ENCODE data around the gene IGF2R. TPM values are rescaled to one million over a fixed set of nuclear protein-coding genes. Genes with fewer than 3 reads are reported as not detected.

IGF2R gene
- total RNA-seq, 4 donors from 2014 or later: 48.8 to 106 (median 92.3) TPM

GRCh38 chr6:160043784-160044183 lies 74.9 kb downstream of the IGF2R start:
- H3K36me3 ChIP-seq: peaks cover 0 to 67% (median 21%) of the 10 kb centered on the region in 4 donors
- H3K4me1 ChIP-seq: no peaks in the 10 kb centered on the region
- H3K27ac ChIP-seq: no peak overlapping the region
- in situ Hi-C loops (cut with MboI; ENCODE audit: low pct_ligation_motif_present in 1 of 4, low pct_unique_long_range_greater_than_20kb in 1 of 4, low sequenced_read_pairs in 3 of 4): no loop called here
- TF ChIP-seq POLR2AphosphoS5 (IDR thresholded peaks at IDR 0.05) (no peak), CTCF (IDR thresholded peaks at IDR 0.05) (no peak)
- H3K27me3 ChIP-seq: no peaks in the 10 kb centered on the region
- intact Hi-C loops (cut with DNase I; ENCODE audit: low total_unique reads): no loop called here
- no peak overlapping the region for H3K4me3 ChIP-seq
- 93% methylated on average over 3 to 4 of the region's 4 CpGs for WGBS, 2 donors (ENCODE audit: low coverage in 1 of 2)
- DNase-seq: no peak
- no peaks in the 10 kb centered on the region for H3K9me3 ChIP-seq

GRCh38 chr6:160044687-160045086 lies 75.8 kb downstream of the IGF2R start:
- H3K27ac ChIP-seq: no peak overlapping the region
- H3K4me3 ChIP-seq: no peak overlapping the region
- 89 to 94% methylated on average over 5 of the region's 5 CpGs for WGBS, 2 donors (ENCODE audit: low coverage in 1 of 2)
- H3K9me3 ChIP-seq: no peaks in the 10 kb centered on the region
- H3K36me3 ChIP-seq: peaks cover 0 to 76% (median 22%) of the 10 kb centered on the region in 4 donors
- DNase-seq: no peak
- H3K27me3 ChIP-seq: no peaks in the 10 kb centered on the region
- intact Hi-C loops (cut with DNase I; ENCODE audit: low total_unique reads): no loop called here
- no peaks in the 10 kb centered on the region for H3K4me1 ChIP-seq
- in situ Hi-C loops (cut with MboI; ENCODE audit: low pct_ligation_motif_present in 1 of 4, low pct_unique_long_range_greater_than_20kb in 1 of 4, low sequenced_read_pairs in 3 of 4): no loop called here
- TF ChIP-seq POLR2A (IDR thresholded peaks at IDR 0.05) (no peak), POLR2AphosphoS5 (IDR thresholded peaks at IDR 0.05) (no peak), EP300 (IDR thresholded peaks at IDR 0.05; ENCODE audit: low read depth) (no peak), CTCF (IDR thresholded peaks at IDR 0.05) (no peak)

- Histone ChIP-seq H3K4me3 (no peak overlapping the region), H3K4me1 (no peaks in the 10 kb centered on the region), H3K9me3 (no peaks in the 10 kb centered on the region), H3K27me3 (no peaks in the 10 kb centered on the region), H3K36me3 (peaks cover 0 to 86% (median 31%) of the 10 kb centered on the region in 4 donors), H3K27ac (no peak overlapping the region)
- TF ChIP-seq POLR2AphosphoS5 (IDR thresholded peaks at IDR 0.05) (no peak), POLR2A (IDR thresholded peaks at IDR 0.05) (no peak), CTCF (IDR thresholded peaks at IDR 0.05) (no peak), EP300 (IDR thresholded peaks at IDR 0.05; ENCODE audit: low read depth) (no peak)
- intact Hi-C loops (cut with DNase I; ENCODE audit: low total_unique reads): no loop called here
- in situ Hi-C loops (cut with MboI; ENCODE audit: low pct_ligation_motif_present in 1 of 4, low pct_unique_long_range_greater_than_20kb in 1 of 4, low sequenced_read_pairs in 3 of 4): no loop called here
- no peak for DNase-seq
- 90% methylated on average over 6 of the region's 6 CpGs; no CpG with 5 or more reads in 1 of the 2 donors for WGBS, 2 donors (ENCODE audit: low coverage in 1 of 2)
Observed at GRCh38 chr6:160048471-160048870, 79.6 kb downstream of the IGF2R start.

GRCh38 chr6:160049346-160049745 lies 80.5 kb downstream of the IGF2R start:
- peaks cover 0 to 77% (median 31%) of the 10 kb centered on the region in 4 donors for H3K36me3 ChIP-seq
- DNase-seq: no peak
- no peak overlapping the region for H3K27ac ChIP-seq
- H3K4me1 ChIP-seq: no peaks in the 10 kb centered on the region
- H3K27me3 ChIP-seq: no peaks in the 10 kb centered on the region
- intact Hi-C loops (cut with DNase I; ENCODE audit: low total_unique reads): no loop called here
- in situ Hi-C loops (cut with MboI; ENCODE audit: low pct_ligation_motif_present in 1 of 4, low pct_unique_long_range_greater_than_20kb in 1 of 4, low sequenced_read_pairs in 3 of 4): no loop called here
- no peak for TF ChIP-seq POLR2AphosphoS5 (IDR thresholded peaks at IDR 0.05)
- TF ChIP-seq CTCF (IDR thresholded peaks at IDR 0.05): no peak
- TF ChIP-seq EP300 (IDR thresholded peaks at IDR 0.05; ENCODE audit: low read depth): no peak
- H3K9me3 ChIP-seq: no peaks in the 10 kb centered on the region
- 94 to 97% methylated on average over 6 to 9 of the region's 9 CpGs for WGBS, 2 donors (ENCODE audit: low coverage in 1 of 2)
- H3K4me3 ChIP-seq: no peak overlapping the region
